Upper lobe of left lung (tissue), 4 donors: ENCODE results near the gene FAM83D.

Experiments used
- EP300 ChIP-seq, 4 donors: sonication (generic); formaldehyde crosslinking; IDR thresholded peaks; one replicate each; pipeline ENCODE4 v1.5.1; 2017; ENCODE audit warnings: antibody characterized with exemption in 4 of 4, control low read depth in 2 of 4
- POLR2A ChIP-seq, 4 donors: fragments of 450-650 bp; IDR thresholded peaks; one replicate each; pipeline ENCODE4 v1.5.1; 2016 to 2017; ENCODE audit warnings: antibody characterized with exemption in 4 of 4, mild to moderate bottlenecking in 2 of 4
- TF ChIP-seq, protein P1 (sequence below), 6 experiments: fragments of 450-650 bp in 4 of 6; fragments of 200-600 bp in 2 of 6; sonication (generic) in 2 of 6; IDR thresholded peaks; one replicate each; pipeline ENCODE4 v1.5.1; 2016 to 2019; ENCODE audit warnings: antibody characterized with exemption in 6 of 6

DNA sequence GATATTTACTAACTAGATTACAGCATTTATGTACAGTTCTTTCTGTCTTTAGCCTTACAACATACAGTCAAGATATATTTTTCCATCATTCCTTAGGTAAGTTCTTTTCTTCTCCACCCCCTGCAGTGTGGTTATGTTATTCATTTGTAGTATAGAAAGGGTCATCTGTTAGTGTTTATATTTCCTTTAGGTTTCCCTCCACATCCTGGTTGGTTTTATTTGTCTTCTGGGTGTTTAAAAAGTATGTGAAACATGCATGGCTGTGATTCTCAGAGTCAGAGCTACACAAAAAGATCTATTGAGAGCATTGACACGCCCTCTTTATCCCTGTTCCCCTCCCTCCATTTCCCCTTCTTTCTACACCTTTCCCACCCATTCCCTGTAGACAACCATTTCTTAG lies 56.1 kb downstream of the FAM83D start:
- TF ChIP-seq, protein P1, sequence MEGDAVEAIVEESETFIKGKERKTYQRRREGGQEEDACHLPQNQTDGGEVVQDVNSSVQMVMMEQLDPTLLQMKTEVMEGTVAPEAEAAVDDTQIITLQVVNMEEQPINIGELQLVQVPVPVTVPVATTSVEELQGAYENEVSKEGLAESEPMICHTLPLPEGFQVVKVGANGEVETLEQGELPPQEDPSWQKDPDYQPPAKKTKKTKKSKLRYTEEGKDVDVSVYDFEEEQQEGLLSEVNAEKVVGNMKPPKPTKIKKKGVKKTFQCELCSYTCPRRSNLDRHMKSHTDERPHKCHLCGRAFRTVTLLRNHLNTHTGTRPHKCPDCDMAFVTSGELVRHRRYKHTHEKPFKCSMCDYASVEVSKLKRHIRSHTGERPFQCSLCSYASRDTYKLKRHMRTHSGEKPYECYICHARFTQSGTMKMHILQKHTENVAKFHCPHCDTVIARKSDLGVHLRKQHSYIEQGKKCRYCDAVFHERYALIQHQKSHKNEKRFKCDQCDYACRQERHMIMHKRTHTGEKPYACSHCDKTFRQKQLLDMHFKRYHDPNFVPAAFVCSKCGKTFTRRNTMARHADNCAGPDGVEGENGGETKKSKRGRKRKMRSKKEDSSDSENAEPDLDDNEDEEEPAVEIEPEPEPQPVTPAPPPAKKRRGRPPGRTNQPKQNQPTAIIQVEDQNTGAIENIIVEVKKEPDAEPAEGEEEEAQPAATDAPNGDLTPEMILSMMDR (IDR thresholded peaks at IDR 0.05): no peak
- no peak for TF ChIP-seq EP300 (IDR thresholded peaks at IDR 0.05)
- TF ChIP-seq POLR2A (IDR thresholded peaks at IDR 0.05): no peak
